Measurements from ENCODE around the gene RABGAP1L.

Gene RABGAP1L

GRCh38 chr1:174982971-174983689 lies 823.8 kb downstream of the RABGAP1L start:
- DNase-seq (ENCODE audit: low spot score) (no peak), FAIRE-seq (no peak)

DNA sequence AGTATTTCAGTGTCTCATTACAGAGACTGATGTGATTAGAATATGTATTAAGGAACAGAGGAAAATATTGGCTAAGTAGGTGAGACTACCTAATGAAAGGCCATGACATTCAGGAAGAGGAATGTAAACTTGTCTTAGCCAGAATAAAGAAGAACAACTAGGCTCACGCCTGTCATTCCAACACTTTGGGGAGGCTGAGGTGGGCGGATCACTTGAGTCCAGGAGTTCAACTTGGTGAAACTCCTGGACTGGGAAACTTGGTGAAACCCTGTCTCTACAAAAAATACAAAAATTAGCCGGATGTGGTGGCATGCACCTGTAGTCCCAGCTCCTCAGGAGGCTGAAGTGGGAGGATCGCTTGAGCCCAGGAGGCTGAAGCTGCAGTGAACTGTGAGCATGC lies 825.6 kb downstream of the RABGAP1L start:
- FAIRE-seq (no peak), DNase-seq (ENCODE audit: low spot score) (no peak)

DNA sequence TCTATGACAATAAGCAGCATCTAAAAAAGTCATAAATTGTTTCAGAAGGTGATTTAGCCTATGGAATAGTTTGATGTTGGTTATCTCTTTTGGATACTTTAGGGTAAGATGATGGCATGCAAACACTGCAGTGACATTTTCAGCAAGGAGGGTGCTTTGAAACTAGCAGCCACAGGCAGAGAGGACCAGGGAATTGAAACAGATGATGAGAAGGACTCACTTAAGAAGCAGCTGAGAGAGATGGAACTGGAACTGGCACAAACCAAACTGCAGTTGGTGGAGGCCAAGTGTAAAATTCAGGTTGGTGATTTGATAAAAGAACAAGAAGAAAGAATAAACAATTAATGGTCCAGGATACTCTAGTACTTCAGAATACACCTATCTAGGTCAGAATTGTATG lies 829.2 kb downstream of the RABGAP1L start:
- DNase-seq (ENCODE audit: low spot score) = no peak
- FAIRE-seq = no peak

DNA sequence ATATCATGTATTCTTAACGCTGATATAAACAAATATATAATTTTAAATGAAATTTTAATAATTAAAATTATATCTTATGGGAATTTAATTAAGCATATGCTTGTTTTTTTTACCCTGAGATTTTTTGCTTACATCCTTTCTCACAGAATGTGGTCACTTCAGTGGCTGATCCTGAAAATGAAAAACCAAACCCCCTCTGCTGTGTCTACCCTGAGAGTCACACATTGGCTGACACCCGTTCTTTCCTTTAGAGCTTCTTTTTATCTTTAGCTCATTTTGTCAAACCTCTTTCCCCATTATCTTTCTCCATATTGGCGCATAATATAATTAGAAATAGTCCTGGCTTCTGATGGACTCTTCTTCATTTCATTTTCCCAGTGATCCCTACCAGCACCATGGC lies 829.7 kb downstream of the RABGAP1L start:
- DNase-seq (ENCODE audit: low spot score) = no peak
- FAIRE-seq = no peak

GRCh38 chr1:174989536-174990220 lies 830.4 kb downstream of the RABGAP1L start:
- FAIRE-seq = no peak
- no peak for DNase-seq (ENCODE audit: low spot score)

DNA sequence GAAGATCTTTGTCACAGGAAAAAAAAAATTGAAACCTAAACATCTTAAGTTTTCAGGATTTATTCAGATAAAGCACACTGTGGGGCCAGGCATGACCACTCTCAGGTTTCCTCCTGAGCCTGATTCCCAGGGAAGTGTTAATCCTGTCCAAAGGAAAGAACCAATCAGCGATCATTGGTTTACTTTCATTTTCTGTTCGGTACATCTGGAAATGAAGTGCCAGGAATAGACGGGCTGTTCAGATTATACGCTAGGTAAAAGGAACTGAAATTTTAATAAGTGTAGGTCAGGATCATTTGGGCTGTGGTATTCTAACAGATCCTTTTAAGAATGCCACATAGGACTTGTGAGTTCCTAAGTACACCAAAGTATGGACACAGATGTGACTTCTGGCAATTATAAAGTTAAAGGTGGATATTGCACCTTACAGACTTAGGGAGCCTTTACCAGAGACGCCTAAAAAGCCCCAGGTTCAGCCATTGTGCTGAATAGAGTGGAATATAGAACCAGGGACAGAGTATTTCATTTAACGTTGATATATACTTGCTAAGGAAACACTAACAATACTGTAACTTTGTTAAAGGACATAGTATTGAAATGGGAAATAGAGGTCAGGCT lies 831.2 kb downstream of the RABGAP1L start:
- DNase-seq (ENCODE audit: low spot score) (peak; percentile 73), FAIRE-seq (peak; percentile 83)

GRCh38 chr1:174991473-174991872 lies 832.2 kb downstream of the RABGAP1L start:
- DNase-seq (ENCODE audit: low spot score) (no peak), FAIRE-seq (no peak)

GRCh38 chr1:174995121-174995520 lies 835.8 kb downstream of the RABGAP1L start:
- DNase-seq (ENCODE audit: low spot score) (no peak), FAIRE-seq (no peak)

DNA sequence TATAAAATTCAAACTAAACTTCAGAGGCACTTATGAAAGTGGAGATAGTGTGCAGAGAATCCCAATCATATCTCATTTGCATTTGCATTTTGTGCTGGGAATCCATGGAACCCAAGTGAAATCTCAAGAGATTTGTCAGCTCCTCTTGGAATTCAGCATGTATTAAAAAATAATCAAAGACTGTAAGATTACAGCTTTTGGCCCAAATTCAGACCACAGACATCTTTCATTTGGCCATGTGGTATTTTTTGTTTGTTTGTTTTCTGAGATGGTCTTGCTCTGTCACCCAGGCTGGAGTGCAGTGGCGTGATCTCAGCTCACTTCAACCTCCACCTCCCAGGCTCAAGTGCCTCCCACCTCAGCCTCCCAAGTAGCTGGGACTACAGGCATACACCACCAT lies 836.6 kb downstream of the RABGAP1L start:
- DNase-seq (ENCODE audit: low spot score) = no peak
- FAIRE-seq = no peak

DNA sequence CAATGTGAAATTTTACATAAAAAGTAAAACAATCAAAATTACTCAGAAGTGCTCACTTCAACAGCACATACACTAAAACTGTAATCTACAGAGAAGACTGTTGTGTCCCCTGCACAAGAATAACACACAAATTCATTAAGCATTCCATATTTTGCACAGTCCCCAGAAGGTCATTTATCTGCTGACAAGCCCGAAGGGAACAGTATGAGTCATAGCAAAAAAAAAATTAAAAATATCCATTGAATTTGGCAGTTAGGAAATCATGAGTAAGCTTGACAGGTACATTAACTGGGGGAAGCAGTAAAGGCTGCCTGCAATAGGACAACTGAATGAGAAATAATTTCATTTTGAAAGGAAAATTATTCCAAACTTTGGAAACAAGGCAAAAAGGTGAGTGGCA lies 837.2 kb downstream of the RABGAP1L start:
- FAIRE-seq (no peak), DNase-seq (ENCODE audit: low spot score) (no peak)

DNA sequence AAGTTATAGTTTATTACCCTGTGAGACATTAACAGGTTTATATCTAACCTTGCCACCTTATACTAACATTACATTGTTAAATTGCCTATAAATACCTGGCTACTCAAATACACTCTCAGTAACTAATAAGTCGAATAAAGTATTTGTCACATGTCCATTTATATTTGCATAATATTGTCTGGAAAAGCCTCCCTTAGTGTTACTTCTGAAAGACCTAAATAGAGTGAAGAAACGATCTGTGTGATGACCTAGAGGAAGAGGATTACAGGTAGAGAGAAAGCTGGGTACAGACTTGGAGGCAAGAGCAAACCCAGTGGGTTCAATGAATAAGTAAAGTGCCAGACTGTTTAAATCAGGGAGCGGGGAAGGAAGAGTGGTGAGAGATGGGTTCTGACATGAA lies 837.7 kb downstream of the RABGAP1L start:
- no peak for FAIRE-seq
- no peak for DNase-seq (ENCODE audit: low spot score)

DNA sequence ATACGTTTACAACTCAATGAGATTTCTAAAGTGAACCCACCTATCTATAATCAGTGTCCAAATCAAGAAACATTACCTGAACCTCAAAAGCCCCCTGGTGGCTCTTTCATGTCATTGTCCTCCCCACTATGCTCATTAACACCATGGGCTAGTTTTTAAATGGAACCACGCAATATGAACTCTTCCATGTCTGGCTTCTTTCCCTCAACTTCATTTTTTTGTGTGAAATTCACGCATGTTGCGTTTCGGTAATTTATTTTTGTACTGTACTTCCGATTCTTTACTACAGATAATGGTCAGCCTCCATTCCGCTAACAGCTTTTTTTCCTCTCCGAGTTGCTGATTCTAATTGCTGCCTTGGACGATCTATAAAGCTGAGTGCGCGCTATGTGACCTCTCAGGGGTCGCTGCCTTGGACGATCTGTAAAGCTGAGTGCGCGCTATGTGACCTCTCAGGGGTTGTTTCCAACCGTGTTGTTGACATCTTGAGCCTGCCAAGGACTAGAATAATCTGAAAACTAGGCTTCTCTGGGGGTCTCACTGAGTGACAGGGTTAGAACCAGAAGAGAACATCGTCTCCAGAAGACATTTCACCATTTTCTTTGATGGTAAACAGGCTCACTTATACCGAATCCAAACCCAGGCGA lies 839.4 kb downstream of the RABGAP1L start:
- DNase-seq (ENCODE audit: low spot score) (peak; percentile 63), FAIRE-seq (peak; percentile 58)

DNA sequence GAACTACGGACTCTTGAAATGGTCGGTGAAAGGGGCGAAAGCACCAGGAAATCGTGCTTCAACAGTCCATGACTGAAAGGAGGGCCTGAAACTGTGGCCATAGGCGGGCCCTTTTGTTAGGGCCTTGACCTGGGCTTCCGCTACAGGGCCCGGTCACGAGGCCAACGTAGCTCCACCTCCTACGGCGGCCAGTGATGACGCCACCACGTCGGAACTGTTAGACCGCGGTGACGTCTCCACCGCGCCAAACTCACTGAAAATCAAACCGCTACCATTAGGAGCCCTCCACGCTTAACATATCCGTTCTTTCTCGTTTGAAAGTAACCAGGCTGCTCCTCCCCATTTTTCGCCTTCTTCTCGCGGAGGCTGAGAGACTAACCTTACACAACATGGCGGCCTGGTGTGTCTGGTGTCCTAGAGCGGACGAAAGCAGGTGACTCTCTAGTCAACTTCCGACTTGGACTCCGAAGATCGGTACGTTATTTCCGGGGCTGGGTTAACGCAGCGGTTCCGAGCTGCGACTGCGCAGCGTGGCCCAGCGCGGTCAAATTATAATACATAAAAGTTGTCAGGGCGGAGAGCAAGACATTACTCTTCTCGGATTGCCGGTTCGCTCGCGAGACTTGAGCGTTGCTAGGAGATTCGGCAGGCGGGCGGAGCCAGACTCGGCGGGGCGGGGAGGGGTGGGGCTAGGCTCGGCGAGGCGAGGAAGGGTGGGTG lies 840.1 kb downstream of the RABGAP1L start:
- peak; percentile 82 for FAIRE-seq
- DNase-seq (ENCODE audit: low spot score) = peak; percentile 98

DNA sequence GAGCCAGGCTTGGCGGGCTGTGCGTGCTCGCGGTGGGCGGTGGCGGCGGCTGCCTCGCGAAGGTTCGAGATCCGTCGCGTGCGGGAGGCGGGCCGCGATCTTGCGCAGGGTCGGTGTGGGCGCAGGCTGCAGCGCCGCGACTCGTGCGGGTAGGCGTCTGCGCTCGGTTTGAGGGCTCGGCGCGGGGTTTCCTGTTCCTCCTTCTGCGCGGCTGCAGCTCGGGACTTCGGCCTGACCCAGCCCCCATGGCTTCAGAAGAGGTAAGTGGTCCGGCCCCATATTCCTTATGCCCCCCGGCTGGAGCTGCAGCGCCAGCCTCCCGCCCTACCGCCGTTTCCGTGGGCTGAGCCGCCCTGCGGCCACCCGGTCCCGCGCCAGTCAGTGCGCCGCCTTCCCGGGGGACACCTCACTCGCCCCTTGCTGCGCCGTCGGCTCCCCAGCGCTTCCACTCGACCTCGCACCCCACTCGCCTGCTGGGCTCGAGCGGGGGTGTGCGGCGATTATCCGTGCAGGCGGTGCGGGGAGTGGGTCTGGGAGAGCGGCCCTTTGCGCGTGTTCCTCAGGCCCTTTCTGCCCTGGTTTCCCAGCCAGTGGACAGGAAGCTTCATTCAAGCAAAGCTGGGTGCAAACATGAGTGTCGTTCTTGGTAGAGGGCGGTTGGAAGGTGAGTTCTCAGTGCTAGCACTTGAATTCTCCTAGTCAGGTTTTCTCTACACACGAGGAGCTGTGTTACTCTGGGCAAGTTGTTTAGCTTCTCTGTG lies 840.8 kb downstream of the RABGAP1L start, which contains the start of gene CACYBP:
TSS of gene CACYBP (plus strand) at position 12 of the 761 bp plus-strand sequence. CDS start at position 246, 234 bp downstream.
- peak; percentile 8 for DNase-seq (ENCODE audit: low spot score)
- FAIRE-seq = no peak

DNA sequence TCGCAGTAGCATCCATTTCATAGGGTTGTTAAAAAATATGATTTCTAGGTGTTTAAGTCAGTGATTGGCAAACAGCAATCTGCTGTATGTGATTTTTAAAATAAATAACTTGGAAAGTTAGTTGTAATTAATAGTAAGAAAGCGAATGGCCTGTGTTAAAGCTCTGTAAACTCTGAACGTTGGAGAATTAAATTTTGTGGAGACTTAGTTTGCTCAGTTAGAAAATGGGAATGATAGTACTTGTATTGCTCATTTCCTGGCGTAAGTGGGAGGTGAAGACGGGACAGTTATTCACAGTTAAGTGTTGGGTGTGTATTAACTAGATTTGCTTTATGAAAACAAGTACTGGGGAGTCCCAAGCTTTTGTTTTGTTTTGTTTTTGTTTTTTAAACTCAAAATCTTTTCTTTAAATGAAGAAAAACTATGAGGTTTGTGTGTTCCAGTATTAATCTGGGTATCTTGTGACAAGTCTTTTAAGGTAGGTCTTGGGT lies 841.4 kb downstream of the RABGAP1L start:
- DNase-seq (ENCODE audit: low spot score) (peak; percentile 14), FAIRE-seq (peak; percentile 55)

DNA sequence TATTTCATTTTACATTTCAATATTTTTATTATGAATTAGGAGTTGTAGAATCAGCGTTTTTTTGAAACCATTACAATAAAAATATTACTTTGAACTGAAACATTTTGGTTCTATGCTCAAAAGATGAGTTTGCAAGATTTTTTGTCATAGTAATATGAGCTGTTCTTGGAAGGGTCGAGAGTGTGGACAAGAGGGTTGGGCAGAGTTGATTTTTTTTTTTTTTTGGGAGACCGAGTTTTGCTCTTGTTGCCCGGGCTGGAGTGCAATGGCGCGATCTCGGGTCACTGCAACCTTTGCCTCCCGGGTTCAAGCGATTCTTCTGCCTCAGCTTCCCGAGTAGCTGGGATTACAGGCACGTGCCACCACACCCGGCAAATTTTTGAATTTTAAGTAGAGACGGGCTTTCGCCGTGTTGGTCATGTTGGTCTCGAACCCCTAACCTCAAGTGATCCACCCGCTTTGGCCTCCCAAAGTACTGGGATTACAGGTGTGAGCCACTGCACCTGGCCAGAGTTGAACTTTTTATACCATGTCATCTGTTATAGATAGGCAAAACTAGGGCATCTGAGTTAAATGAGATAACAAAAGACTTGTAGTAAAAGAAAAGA lies 843.7 kb downstream of the RABGAP1L start:
- FAIRE-seq (no peak), DNase-seq (ENCODE audit: low spot score) (no peak)

GRCh38 chr1:175003521-175003920 lies 844.2 kb downstream of the RABGAP1L start:
- DNase-seq (ENCODE audit: low spot score) (no peak), FAIRE-seq (no peak)

- FAIRE-seq = no peak
Measured at GRCh38 chr1:175005085-175005783, 845.9 kb downstream of the RABGAP1L start.

DNA sequence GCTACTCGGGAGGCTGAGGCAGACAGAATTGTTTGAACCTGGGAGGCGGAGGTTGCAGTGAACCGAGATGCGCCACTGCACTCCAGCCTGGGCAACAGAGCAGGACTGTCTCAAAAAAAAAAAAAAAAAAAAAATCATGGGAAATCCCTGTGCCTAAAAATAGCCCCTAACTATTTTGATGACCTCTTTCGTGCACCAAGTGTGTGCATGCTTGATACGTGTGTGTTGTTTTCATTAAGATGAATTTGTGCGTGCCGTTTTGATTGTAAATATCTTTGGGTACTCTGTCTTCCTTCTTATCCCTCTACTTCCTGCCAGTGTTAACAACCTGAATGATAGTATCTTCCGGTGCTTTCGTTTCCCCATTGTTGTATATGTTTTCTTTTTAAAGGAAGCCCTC lies 850.2 kb downstream of the RABGAP1L start:
- no peak for DNase-seq (ENCODE audit: low spot score)
- FAIRE-seq = no peak

More at GRCh38 chr1:175005085-175005783, 845.9 kb downstream of the RABGAP1L start:
- DNase-seq (ENCODE audit: low spot score) = no peak
